ENCODE measurements around the gene GLI3. TPM values are rescaled to one million over a fixed set of nuclear protein-coding genes. Genes with fewer than 3 reads are reported as not detected.

The GLI3 gene
- total and polyA plus RNA-seq, 2 of the 8 experiments (the other 6 are each of a cell fraction or from before 2014, with no cell fraction given), result 8.0 to 31.1 TPM

DNA sequence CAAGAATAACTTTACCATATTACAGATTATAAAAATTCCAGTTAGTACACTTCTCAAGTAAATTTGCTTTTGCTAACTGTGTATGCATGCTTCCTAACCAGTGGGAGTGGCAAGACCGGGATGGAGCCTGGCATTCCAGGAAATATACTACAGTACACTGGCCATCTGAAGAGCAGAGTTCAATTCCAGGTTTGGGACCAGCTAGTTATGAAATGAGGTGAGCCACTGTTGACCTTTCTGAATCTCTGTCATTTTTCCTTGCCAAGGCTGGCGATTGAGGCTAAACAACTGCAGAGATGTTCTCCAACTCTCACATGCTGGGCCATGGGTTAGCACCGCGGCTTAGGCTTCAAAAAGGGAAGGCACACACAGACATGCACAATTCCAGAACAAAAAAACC is 258.2 kb downstream of the GLI3 start:
- no peak for FAIRE-seq
- H2BK15ac ChIP-seq (ENCODE audit: low read length), result no peak overlapping the region
- DNase-seq (ENCODE audit: low read depth in 1 of 2, low spot score in 2 of 2), result no peak
- H3K23ac ChIP-seq (ENCODE audit: insufficient read length), result no peak overlapping the region
- H3K9me3 ChIP-seq (ENCODE audit: insufficient read depth in 2 of 2, low read depth in 1 of 2, low read length in 1 of 2), result no peaks in the 10 kb centered on the region
- H4K8ac ChIP-seq (ENCODE audit: extremely low read depth, insufficient read depth, low read length), result no peak overlapping the region
- no peak overlapping the region for H3K56ac ChIP-seq (replicated peaks; ENCODE audit: insufficient read length, low read depth, low read length)
- no peak overlapping the region for H3K4ac ChIP-seq (replicated peaks; ENCODE audit: insufficient read length, low read depth, low read length)
- H3K9ac ChIP-seq (replicated peaks in 1 of 4; ENCODE audit: extremely low read depth in 1 of 4, low read depth in 3 of 4, low read length in 3 of 4), result no peak overlapping the region
- CTCF ChIA-PET (ENCODE audit: partially characterized antibody), result interaction anchor here (0.6 to 9.2 kb wide), 46 partner anchors 8 to 1139 kb away, joined by 3 to 117 read pairs (median 6); no protein-coding TSS in a partner anchor
- no peak overlapping the region for H2AFZ ChIP-seq (ENCODE audit: low read length)
- no peak overlapping the region for H3K27ac ChIP-seq (ENCODE audit: low read depth, low read length)
- no peak overlapping the region for H2BK5ac ChIP-seq (ENCODE audit: low read depth, low read length)
- H3K18ac ChIP-seq (ENCODE audit: extremely low read depth, low read length), result no peak overlapping the region
- H3K79me1 ChIP-seq (ENCODE audit: low read depth, low read length), result no peaks in the 10 kb centered on the region
- H3K27me3 ChIP-seq (replicated peaks in 1 of 4; ENCODE audit: control insufficient read depth in 3 of 4, extremely low read depth in 1 of 4, insufficient read depth in 3 of 4, low read length in 3 of 4), result no peaks in the 10 kb centered on the region
- H4K20me1 ChIP-seq (replicated peaks in 1 of 2; ENCODE audit: control insufficient read depth in 1 of 2, insufficient read depth in 2 of 2, low read length in 2 of 2), result peaks cover 0 to 1% of the 10 kb centered on the region in 2 experiments
- H2BK12ac ChIP-seq (ENCODE audit: low read depth, low read length), result no peak overlapping the region
- H3K4me1 ChIP-seq (replicated peaks in 1 of 4; ENCODE audit: control insufficient read depth in 3 of 4, insufficient read depth in 4 of 4, low read length in 3 of 4), result peaks cover 0 to 11% (median 4%) of the 10 kb centered on the region in 4 experiments; a peak in 5 of 7 replicates
- H3K79me2 ChIP-seq (ENCODE audit: control insufficient read depth in 1 of 2, insufficient read depth in 2 of 2, low read length in 2 of 2), result no peaks in the 10 kb centered on the region
- no peak overlapping the region for H2BK20ac ChIP-seq (ENCODE audit: low read length)
- no peak overlapping the region for H3K4me2 ChIP-seq (ENCODE audit: insufficient read depth in 1 of 2, low read depth in 2 of 2, low read length in 2 of 2)
- H3K14ac ChIP-seq (ENCODE audit: insufficient read length), result no peak overlapping the region
- no peak overlapping the region for H4K5ac ChIP-seq (ENCODE audit: insufficient read length, low read depth, low read length)
- H2BK120ac ChIP-seq (replicated peaks; ENCODE audit: low read depth, low read length), result no peak overlapping the region
- no peak overlapping the region for H2AK5ac ChIP-seq (ENCODE audit: low read depth, low read length)
- TF ChIP-seq KDM1A (IDR thresholded peaks at IDR 0.05; ENCODE audit: borderline replicate concordance, low read length), result no peak
- peaks cover 0 to 4% (median 2%) of the 10 kb centered on the region in 4 experiments; a peak in 4 of 8 replicates for H3K36me3 ChIP-seq (ENCODE audit: control insufficient read depth in 2 of 4, insufficient read depth in 4 of 4, low read length in 3 of 4)
- no peak overlapping the region for H3K4me3 ChIP-seq (ENCODE audit: extremely low read depth in 1 of 4, insufficient read depth in 2 of 4, low read depth in 3 of 4, low read length in 4 of 4)
- no peaks in the 10 kb centered on the region for H3K23me2 ChIP-seq (ENCODE audit: low read depth, low read length)
- no peak overlapping the region for H4K91ac ChIP-seq (replicated peaks; ENCODE audit: insufficient read length, low read length)
- WGBS, 2 experiments (ENCODE audit: extremely low coverage in 1 of 2, insufficient coverage in 1 of 2, insufficient read length in 1 of 2, insufficient replicate concordance in 2 of 2, low coverage in 1 of 2, low lambda C conversion rate in 2 of 2, missing lambda C conversion rate in 1 of 2), result 92% methylated on average over 4 of the region's 4 CpGs; no CpG with 5 or more reads in 1 of the 2 experiments
- POLR2A ChIA-PET (ENCODE audit: partially characterized antibody), result no interaction called here
